H1 (cell line): ENCODE measurements around the gene DHX36. TPM values are rescaled to one million over a fixed set of nuclear protein-coding genes. Genes with fewer than 3 reads are reported as not detected.

Source experiments
- CTCF ChIA-PET: fragments of 300-600 bp; sonication (Branson Sonifier 250); formaldehyde crosslinking; loops from one replicate; lab custom pipeline; 2021; ENCODE audit not compliant: partially characterized antibody; lab: Charles Lee
- POLR2A ChIA-PET: fragments of 300-600 bp; sonication (Branson Sonifier 250); formaldehyde crosslinking; loops from one replicate; lab custom pipeline; 2021; ENCODE audit warnings: inconsistent platforms; ENCODE audit not compliant: partially characterized antibody; lab: Charles Lee
- DNase-seq, 2 experiments: peaks; one replicate each; pipeline versions ENCODE4 v3.0.0 to v3.0.0-alpha.2; 2010 to 2022; ENCODE audit warnings: low spot score in 2 of 2, low read depth in 1 of 2, mixed read lengths in 1 of 2
- FAIRE-seq: peaks from 2 replicates; lab custom pipeline; 2011; peaks lifted over from hg19 to GRCh38; lab: Jason Lieb, UNC
- H2AFZ ChIP-seq: 2 replicates; pipeline ENCODE4 v1.8.1; 2012; ENCODE audit warnings: low read length, inconsistent platforms
- H2AK5ac ChIP-seq: 2 replicates; pipeline ENCODE4 v1.6.1; 2013; ENCODE audit warnings: low read depth, low read length
- H2BK120ac ChIP-seq: replicated peaks from 2 replicates; pipeline ENCODE3; 2013; ENCODE audit warnings: low read depth, low read length, inconsistent platforms
- H2BK12ac ChIP-seq: 2 replicates; pipeline ENCODE4 v1.6.1; 2013; ENCODE audit warnings: low read depth, low read length
- H2BK15ac ChIP-seq: 2 replicates; pipeline ENCODE4 v1.6.1; 2013; ENCODE audit warnings: low read length
- H2BK20ac ChIP-seq: 2 replicates; pipeline ENCODE4 v1.6.1; 2013; ENCODE audit warnings: low read length
- H2BK5ac ChIP-seq: 2 replicates; pipeline ENCODE4 v1.6.1; 2013; ENCODE audit warnings: low read depth, low read length
- H3K14ac ChIP-seq: 2 replicates; pipeline ENCODE4 v1.6.1; 2013; ENCODE audit warnings: inconsistent platforms; ENCODE audit not compliant: insufficient read length
- H3K18ac ChIP-seq: 2 replicates; pipeline ENCODE4 v1.6.1; 2013; ENCODE audit warnings: low read length; ENCODE audit errors: extremely low read depth
- H3K23ac ChIP-seq: 2 replicates; pipeline ENCODE4 v1.6.1; 2013; ENCODE audit warnings: inconsistent platforms; ENCODE audit not compliant: insufficient read length
- H3K23me2 ChIP-seq: 2 replicates; pipeline ENCODE4 v1.6.1; 2013; ENCODE audit warnings: low read depth, low read length
- H3K27ac ChIP-seq: 2 replicates; pipeline ENCODE4 v1.6.1; 2011; ENCODE audit warnings: low read depth, low read length, inconsistent platforms
- H3K27me3 ChIP-seq, 4 experiments: replicated peaks in 1 of 4; 1 replicate in 1 of 4; 2 replicates in 3 of 4; pipeline versions ENCODE4 v1.6.1 to v1.8.1; 2011 to 2013; ENCODE audit warnings: low read length in 3 of 4, mild to moderate bottlenecking in 3 of 4, inconsistent platforms in 2 of 4, mixed read lengths in 2 of 4, moderate library complexity in 1 of 4; ENCODE audit not compliant: control insufficient read depth in 3 of 4, insufficient read depth in 3 of 4; ENCODE audit errors: extremely low read depth in 1 of 4
- H3K36me3 ChIP-seq, 4 experiments: 2 replicates each; pipeline versions ENCODE4 v1.6.1 to v1.8.1; 2011 to 2013; ENCODE audit warnings: mild to moderate bottlenecking in 4 of 4, low read length in 3 of 4, moderate library complexity in 2 of 4, control low read depth in 1 of 4, inconsistent platforms in 1 of 4; ENCODE audit not compliant: insufficient read depth in 4 of 4, control insufficient read depth in 2 of 4
- H3K4ac ChIP-seq: replicated peaks from 2 replicates; pipeline ENCODE3; 2013; ENCODE audit warnings: low read length, low read depth, mixed read lengths, inconsistent platforms; ENCODE audit not compliant: insufficient read length
- H3K4me1 ChIP-seq, 4 experiments: replicated peaks in 1 of 4; 1 replicate in 1 of 4; 2 replicates in 3 of 4; pipeline versions ENCODE4 v1.6.1 to v1.8.1; 2011 to 2013; ENCODE audit warnings: low read length in 3 of 4, inconsistent platforms in 2 of 4, mixed read lengths in 1 of 4; ENCODE audit not compliant: insufficient read depth in 4 of 4, control insufficient read depth in 3 of 4
- H3K4me2 ChIP-seq, 2 experiments: 2 replicates each; pipeline versions ENCODE4 v1.6.1 to v1.8.1; 2011 to 2013; ENCODE audit warnings: low read depth in 2 of 2, low read length in 2 of 2, control low read depth in 1 of 2, inconsistent platforms in 1 of 2, mild to moderate bottlenecking in 1 of 2; ENCODE audit not compliant: insufficient read depth in 1 of 2
- H3K4me3 ChIP-seq, 4 experiments: fragments of 200-600, 300-600 bp in 1 of 4; sonication (generic), shearing (Covaris generic), sonication (Bioruptor Twin) in 1 of 4; 2 replicates each; pipeline versions ENCODE4 v1.5.1 to v1.8.1; 2011 to 2016; ENCODE audit warnings: low read length in 4 of 4, low read depth in 3 of 4, control low read depth in 2 of 4, inconsistent platforms in 2 of 4, mild to moderate bottlenecking in 2 of 4, mixed read lengths in 1 of 4, moderate library complexity in 1 of 4; ENCODE audit not compliant: insufficient read depth in 2 of 4; ENCODE audit errors: extremely low read depth in 1 of 4
- H3K56ac ChIP-seq: replicated peaks from 2 replicates; pipeline ENCODE3; 2013; ENCODE audit warnings: low read depth, mild to moderate bottlenecking, mixed read lengths, low read length, inconsistent platforms; ENCODE audit not compliant: insufficient read length
- H3K79me1 ChIP-seq: 2 replicates; pipeline ENCODE4 v1.6.1; 2013; ENCODE audit warnings: low read depth, low read length, control low read depth
- H3K79me2 ChIP-seq, 2 experiments: 2 replicates each; pipeline versions ENCODE4 v1.6.1 to v1.8.1; 2012 to 2013; ENCODE audit warnings: low read length in 2 of 2, mild to moderate bottlenecking in 2 of 2, inconsistent platforms in 1 of 2; ENCODE audit not compliant: insufficient read depth in 2 of 2, control insufficient read depth in 1 of 2
- H3K9ac ChIP-seq, 4 experiments: replicated peaks in 1 of 4; 1 replicate in 1 of 4; 2 replicates in 3 of 4; pipeline versions ENCODE4 v1.6.1 to v1.8.1; 2011 to 2013; ENCODE audit warnings: low read depth in 3 of 4, low read length in 3 of 4, control low read depth in 2 of 4, mild to moderate bottlenecking in 2 of 4, moderate library complexity in 2 of 4, inconsistent platforms in 1 of 4; ENCODE audit errors: extremely low read depth in 1 of 4
- H3K9me3 ChIP-seq, 2 experiments: 2 replicates each; pipeline versions ENCODE4 v1.6.1 to v1.8.1; 2012 to 2013; ENCODE audit warnings: mild to moderate bottlenecking in 2 of 2, moderate library complexity in 2 of 2, control low read depth in 1 of 2, inconsistent platforms in 1 of 2, low read depth in 1 of 2, low read length in 1 of 2, mixed read lengths in 1 of 2; ENCODE audit not compliant: insufficient read depth in 2 of 2
- H4K20me1 ChIP-seq, 2 experiments: replicated peaks in 1 of 2; 2 replicates each; pipeline versions ENCODE3 to v1.8.1; 2011 to 2013; ENCODE audit warnings: inconsistent platforms in 2 of 2, low read length in 2 of 2, mild to moderate bottlenecking in 1 of 2; ENCODE audit not compliant: insufficient read depth in 2 of 2, control insufficient read depth in 1 of 2
- H4K5ac ChIP-seq: 2 replicates; pipeline ENCODE4 v1.6.1; 2013; ENCODE audit warnings: low read length, low read depth, mixed read lengths, inconsistent platforms; ENCODE audit not compliant: insufficient read length
- H4K8ac ChIP-seq: 2 replicates; pipeline ENCODE4 v1.8.0; 2013; ENCODE audit warnings: mild to moderate bottlenecking, moderate library complexity, low read length, inconsistent platforms; ENCODE audit not compliant: insufficient read depth; ENCODE audit errors: extremely low read depth
- H4K91ac ChIP-seq: replicated peaks from 2 replicates; pipeline ENCODE3; 2013; ENCODE audit warnings: low read length, mixed read lengths, inconsistent platforms; ENCODE audit not compliant: insufficient read length
- CHD1 ChIP-seq: IDR thresholded peaks from 2 replicates; pipeline ENCODE4 v1.6.1; 2012; ENCODE audit warnings: low read depth, low read length, improper control_type of control experiment
- CHD2 ChIP-seq: IDR thresholded peaks from 2 replicates; pipeline ENCODE4 v1.6.1; 2012; ENCODE audit warnings: low read length, improper control_type of control experiment
- CREB1 ChIP-seq: IDR thresholded peaks from 2 replicates; pipeline ENCODE4 v1.6.1; 2012; ENCODE audit warnings: inconsistent platforms
- CTCF ChIP-seq, 3 experiments: IDR thresholded peaks; 1 replicate in 2 of 3; 2 replicates in 1 of 3; pipeline versions ENCODE4 v1.5.1 to v1.6.1; 2011; ENCODE audit warnings: low read length in 3 of 3, mild to moderate bottlenecking in 3 of 3, inconsistent platforms in 2 of 3, low read depth in 1 of 3, moderate library complexity in 1 of 3; ENCODE audit not compliant: insufficient read depth in 1 of 3; ENCODE audit errors: control extremely low read depth in 1 of 3
- POLR2AphosphoS5 ChIP-seq: IDR thresholded peaks from 2 replicates; pipeline ENCODE4 v1.6.1; 2011; ENCODE audit warnings: low read depth, low read length
- RAD21 ChIP-seq, 2 experiments: IDR thresholded peaks in 1 of 2; conservative IDR thresholded peaks in 1 of 2; 2 replicates each; pipeline ENCODE4 v1.6.1; 2011; ENCODE audit warnings: low read depth in 2 of 2, low read length in 2 of 2, improper control_type of control experiment in 1 of 2, inconsistent platforms in 1 of 2, mild to moderate bottlenecking in 1 of 2, moderate library complexity in 1 of 2
- RXRA ChIP-seq: IDR thresholded peaks from 2 replicates; pipeline ENCODE4 v1.6.1; 2011; ENCODE audit warnings: low read depth, mild to moderate bottlenecking, low read length, moderate library complexity; ENCODE audit not compliant: insufficient read depth
- TAF1 ChIP-seq: IDR thresholded peaks from 2 replicates; pipeline ENCODE4 v1.6.1; 2011; ENCODE audit warnings: mild to moderate bottlenecking, low read depth, low read length
- TCF12 ChIP-seq: IDR thresholded peaks from 2 replicates; pipeline ENCODE4 v1.6.1; 2011; ENCODE audit warnings: low read depth, mild to moderate bottlenecking, low read length
- WGBS, 2 experiments: shearing (Covaris generic) in 1 of 2; methylation state at CpG; one replicate each; pipeline versions ENCODE4 v1.1.6 to v1.1.7; 2013 to 2015; ENCODE audit warnings: low lambda C conversion rate in 2 of 2, mixed read lengths in 2 of 2, inconsistent platforms in 1 of 2, low coverage in 1 of 2, missing lambda C conversion rate in 1 of 2; ENCODE audit not compliant: insufficient replicate concordance in 2 of 2, insufficient coverage in 1 of 2, insufficient read length in 1 of 2; ENCODE audit errors: extremely low coverage in 1 of 2, missing lambda C conversion rate in 1 of 2; 5-methylcytosine and 5-hydroxymethylcytosine counted together
- polyA plus RNA-seq, 7 experiments: library from polyadenylated mRNA; depleted of rRNA in 3 of 7; stranded (reverse) in 5 of 7; unstranded in 2 of 7; fragments of >200 nt in 5 of 7; fragments of 200-250 nt in 2 of 7; gene quantifications; 1 replicate in 5 of 7; 2 replicates in 1 of 7; 4 replicates in 1 of 7; pipeline versions ENCODE4 v1.2.1 to v1.2.3, GENCODE V29; 2011 to 2013; ENCODE audit warnings: missing spikeins in 2 of 7, mixed read lengths in 2 of 7
- total RNA-seq: library from RNA; stranded (reverse); fragmentation: NEBNext Ultra II Directional; extraction: Animal tissue kit (Norgen Biotek cat#: 25700); gene quantifications from 2 replicates; pipeline ENCODE4 v1.2.1, GENCODE V29; 2021

The DHX36 gene
- total and polyA plus RNA-seq, 2 of the 8 experiments (the other 6 are each of a cell fraction or from before 2014, with no cell fraction given) = 44.9 to 131 TPM

GRCh38 chr3:154252759-154253638, 71.3 kb downstream of the DHX36 start:
- no peaks in the 10 kb centered on the region for H3K79me2 ChIP-seq
- no peak overlapping the region for H3K27ac ChIP-seq
- H2BK5ac ChIP-seq = no peak overlapping the region
- no peak overlapping the region for H3K4me3 ChIP-seq
- H4K20me1 ChIP-seq = no peaks in the 10 kb centered on the region
- no peaks in the 10 kb centered on the region for H3K27me3 ChIP-seq
- H4K91ac ChIP-seq = no peak overlapping the region
- no peak overlapping the region for H2AK5ac ChIP-seq
- H3K4me1 ChIP-seq = peaks cover 0 to 2% (median under 1%) of the 10 kb centered on the region in 4 experiments; a peak in 1 of 7 replicates
- ChIA-PET POLR2A (interaction anchor here (1.0 to 1.6 kb wide), 3 partner anchors 10 to 123 kb away, joined by 3 to 4 read pairs (median 3); no protein-coding TSS in a partner anchor), CTCF (interaction anchor here (0.5 to 5.1 kb wide), 47 partner anchors 9 to 1227 kb away, joined by 3 to 31 read pairs (median 4); partner anchors contain the start of gene ARHGEF26)
- 19% methylated on average over 11 of the region's 11 CpGs; no CpG with 5 or more reads in 1 of the 2 experiments for WGBS, 2 experiments
- H3K56ac ChIP-seq = no peak overlapping the region
- no peak overlapping the region for H4K8ac ChIP-seq
- no peak overlapping the region for H4K5ac ChIP-seq
- no peak overlapping the region for H2AFZ ChIP-seq
- no peak overlapping the region for H2BK20ac ChIP-seq
- H2BK120ac ChIP-seq = no peak overlapping the region
- H3K9me3 ChIP-seq = no peaks in the 10 kb centered on the region
- no peak overlapping the region for H3K4me2 ChIP-seq
- H2BK15ac ChIP-seq = no peak overlapping the region
- H3K23ac ChIP-seq = no peak overlapping the region
- FAIRE-seq (peak; percentile 84), DNase-seq (peak; percentile 83 to 94)
- H3K14ac ChIP-seq = no peak overlapping the region
- H3K4ac ChIP-seq = no peak overlapping the region
- H3K9ac ChIP-seq = no peak overlapping the region
- no peaks in the 10 kb centered on the region for H3K79me1 ChIP-seq
- H3K18ac ChIP-seq = no peak overlapping the region
- no peak overlapping the region for H2BK12ac ChIP-seq
- no peaks in the 10 kb centered on the region for H3K23me2 ChIP-seq
- peaks cover 2 to 38% (median 26%) of the 10 kb centered on the region in 4 experiments; a peak in 7 of 8 replicates for H3K36me3 ChIP-seq
- TF ChIP-seq CTCF (IDR thresholded peaks at IDR 0.05; ENCODE audit: control extremely low read depth in 1 of 3, insufficient read depth in 1 of 3, low read depth in 1 of 3, low read length in 3 of 3) (peak; percentile 82 to 98 (median 92)), CHD1 (no peak), CREB1 (no peak), POLR2AphosphoS5 (no peak), TAF1 (no peak), RAD21 (IDR thresholded peaks at IDR 0.05 in 1 of 2, conservative IDR thresholded peaks at IDR 0.05 in 1 of 2; ENCODE audit: low read depth in 2 of 2, low read length in 2 of 2) (peak; percentile 96 to 98), TCF12 (no peak), CHD2 (0 out of 2 replicates have a peak, but pooled peaks have one; percentile 47), RXRA (no peak)
